Measurements from ENCODE around the gene SLIT2. TPM values are rescaled to one million over a fixed set of nuclear protein-coding genes. Genes with fewer than 3 reads are reported as not detected.

SLIT2 gene
- total RNA-seq, 1 experiment from 2014 or later = 3.8 TPM

DNA sequence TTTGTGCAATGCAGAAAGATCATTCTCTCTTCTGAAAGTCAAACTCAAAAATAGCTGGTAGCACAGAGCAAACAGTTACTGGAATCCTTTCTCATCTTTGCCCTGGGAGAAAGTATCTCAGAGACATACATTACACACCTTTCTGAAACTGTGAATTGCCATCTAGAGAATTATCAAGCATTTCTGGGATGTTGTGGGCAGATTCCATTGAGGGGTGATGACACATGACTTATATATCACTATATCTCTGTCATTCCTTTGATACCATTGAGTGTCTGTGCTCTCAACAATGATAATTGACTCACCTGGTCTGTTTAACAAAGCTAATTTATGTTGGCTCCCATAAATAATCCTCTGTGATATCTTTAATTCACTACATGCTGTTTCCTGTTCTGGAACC lies 13.0 kb downstream of the SLIT2 start:
- no peaks in the 10 kb centered on the region for H3K9me3 ChIP-seq (ENCODE audit: control insufficient read depth in 1 of 2, insufficient read depth in 1 of 2, low read depth in 1 of 2, low read length in 2 of 2)
- no peak overlapping the region for H3K4me2 ChIP-seq (ENCODE audit: low read length)
- no peaks in the 10 kb centered on the region for H3K79me2 ChIP-seq (ENCODE audit: insufficient read depth, low read length)
- H2AFZ ChIP-seq (ENCODE audit: low read depth, low read length, poor library complexity, severe bottlenecking) = no peak overlapping the region
- intact Hi-C loops (cut with micrococcal nuclease) = no loop called here
- H3K4me1 ChIP-seq (ENCODE audit: control insufficient read depth in 1 of 2, insufficient read depth in 2 of 2, low read length in 2 of 2) = no peaks in the 10 kb centered on the region
- ChIA-PET RAD21 (ENCODE audit: low non-redundant PET in 1 of 2, low total read pairs in 2 of 2, uncharacterized antibody in 2 of 2, unreplicated experiment in 2 of 2) (no interaction called here), POLR2A (no interaction called here), CTCF (no interaction called here)
- no peak overlapping the region for H3K27ac ChIP-seq (ENCODE audit: low read depth, low read length)
- H3K36me3 ChIP-seq (ENCODE audit: control insufficient read depth in 1 of 2, insufficient read depth in 2 of 2, low read length in 2 of 2) = no peaks in the 10 kb centered on the region
- DNase-seq (ENCODE audit: low read depth, low spot score) (no peak), ATAC-seq (no peak)
- H4K20me1 ChIP-seq (ENCODE audit: insufficient read depth) = no peaks in the 10 kb centered on the region
- no peaks in the 10 kb centered on the region for H3K9me2 ChIP-seq (ENCODE audit: insufficient read depth)
- TF ChIP-seq ZBTB33 (IDR thresholded peaks at IDR 0.05; ENCODE audit: extremely low read depth, insufficient replicate concordance, low read length) (no peak), POLR2A (IDR thresholded peaks at IDR 0.05; ENCODE audit: borderline replicate concordance, extremely low read depth, insufficient read depth, insufficient read length) (no peak), CEBPB (IDR thresholded peaks at IDR 0.05; ENCODE audit: low read depth) (no peak)
- no peak overlapping the region for H3K9ac ChIP-seq (ENCODE audit: low read length)
- BruUV-seq (replicated peaks) = no TSS peak
- no peak overlapping the region for H3K4me3 ChIP-seq (replicated peaks in 1 of 2; ENCODE audit: low read depth in 1 of 2, low read length in 2 of 2)
- H3K27me3 ChIP-seq (ENCODE audit: insufficient read depth, low read length) = no peaks in the 10 kb centered on the region

GRCh38 chr4:20265726-20266125 lies 14.0 kb downstream of the SLIT2 start:
- H3K9me3 ChIP-seq (ENCODE audit: control insufficient read depth in 1 of 2, insufficient read depth in 1 of 2, low read depth in 1 of 2, low read length in 2 of 2) = no peaks in the 10 kb centered on the region
- no peak overlapping the region for H3K9ac ChIP-seq (ENCODE audit: low read length)
- ATAC-seq (no peak), DNase-seq (ENCODE audit: low read depth, low spot score) (no peak)
- H2AFZ ChIP-seq (ENCODE audit: low read depth, low read length, poor library complexity, severe bottlenecking) = no peak overlapping the region
- CTCF ChIA-PET = no interaction called here
- RAD21 ChIA-PET (ENCODE audit: low non-redundant PET in 1 of 2, low total read pairs in 2 of 2, uncharacterized antibody in 2 of 2, unreplicated experiment in 2 of 2) = no interaction called here
- H3K27ac ChIP-seq (ENCODE audit: low read depth, low read length) = no peak overlapping the region
- no peaks in the 10 kb centered on the region for H4K20me1 ChIP-seq (ENCODE audit: insufficient read depth)
- TF ChIP-seq SIN3A (IDR thresholded peaks at IDR 0.05; ENCODE audit: low read depth) = no peak
- no peak for TF ChIP-seq ZNF274 (IDR thresholded peaks at IDR 0.05; ENCODE audit: low read depth, low read length)
- no peak for TF ChIP-seq SRF (IDR thresholded peaks at IDR 0.05; ENCODE audit: low read depth)
- H3K79me2 ChIP-seq (ENCODE audit: insufficient read depth, low read length) = no peaks in the 10 kb centered on the region
- no peaks in the 10 kb centered on the region for H3K27me3 ChIP-seq (ENCODE audit: insufficient read depth, low read length)
- no peaks in the 10 kb centered on the region for H3K9me2 ChIP-seq (ENCODE audit: insufficient read depth)
- intact Hi-C loops (cut with micrococcal nuclease) = no loop called here
- H3K4me1 ChIP-seq (ENCODE audit: control insufficient read depth in 1 of 2, insufficient read depth in 2 of 2, low read length in 2 of 2) = no peaks in the 10 kb centered on the region
- no peaks in the 10 kb centered on the region for H3K36me3 ChIP-seq (ENCODE audit: control insufficient read depth in 1 of 2, insufficient read depth in 2 of 2, low read length in 2 of 2)
- BruUV-seq (replicated peaks) = no TSS peak
- POLR2A ChIA-PET = no interaction called here
- H3K4me3 ChIP-seq (replicated peaks in 1 of 2; ENCODE audit: low read depth in 1 of 2, low read length in 2 of 2) = no peak overlapping the region
- H3K4me2 ChIP-seq (ENCODE audit: low read length) = no peak overlapping the region

All from HCT116 (cell line).